ENCODE results near the gene REEP1.

REEP1 gene

DNA sequence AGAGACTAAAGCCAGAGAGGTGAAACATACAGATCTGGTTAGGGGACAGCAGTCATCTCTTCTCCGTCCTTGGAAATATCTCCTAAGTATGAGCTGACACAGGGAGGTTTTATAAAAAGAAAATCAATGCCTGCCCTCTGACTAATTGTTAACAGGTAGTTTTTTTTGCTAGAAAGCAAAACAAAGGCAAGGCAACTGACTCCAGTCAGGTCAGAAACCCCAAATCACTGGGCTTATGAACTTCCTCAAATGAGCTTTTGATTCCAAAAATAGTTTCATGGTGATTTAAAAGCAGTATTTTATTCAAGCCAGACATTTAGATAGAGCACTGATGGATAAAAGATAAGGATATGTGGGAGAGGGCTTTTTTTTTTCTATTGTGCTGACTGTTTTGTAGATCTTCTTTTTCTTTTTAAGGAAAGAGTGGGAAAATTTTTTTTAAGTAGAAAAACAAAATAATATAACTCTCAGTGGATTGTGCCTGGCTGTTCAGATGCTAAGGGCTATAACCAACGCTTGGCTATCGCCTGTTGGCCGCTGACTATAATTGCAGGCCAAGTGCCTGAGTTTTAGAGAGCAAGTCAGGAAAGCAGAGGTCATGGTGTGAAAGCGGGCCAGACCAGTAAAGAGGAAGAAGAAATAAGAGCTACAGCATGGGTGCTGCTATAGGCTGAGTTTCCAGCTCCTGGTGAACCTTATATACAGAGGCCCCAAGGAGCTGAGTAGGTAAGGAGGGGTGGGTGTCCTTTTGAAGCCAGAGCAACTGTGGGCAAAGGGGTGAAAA lies 93.3 kb downstream of the REEP1 start:
- TF ChIP-seq USF1 (IDR thresholded peaks at IDR 0.05) (no peak), REST (IDR thresholded peaks at IDR 0.05; ENCODE audit: low read depth) (no peak), CEBPB (IDR thresholded peaks at IDR 0.05) (no peak)
- TF ChIP-seq, protein P1, sequence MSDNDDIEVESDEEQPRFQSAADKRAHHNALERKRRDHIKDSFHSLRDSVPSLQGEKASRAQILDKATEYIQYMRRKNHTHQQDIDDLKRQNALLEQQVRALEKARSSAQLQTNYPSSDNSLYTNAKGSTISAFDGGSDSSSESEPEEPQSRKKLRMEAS (IDR thresholded peaks at IDR 0.05), result no peak

GRCh38 chr2:86243272-86243671 lies 94.2 kb downstream of the REEP1 start:
- TF ChIP-seq ZBTB7A (IDR thresholded peaks at IDR 0.05; ENCODE audit: low read depth), result no peak
- TF ChIP-seq, protein P1 (IDR thresholded peaks at IDR 0.05), result no peak
- no peak for TF ChIP-seq CEBPB (IDR thresholded peaks at IDR 0.05)
- no peak for TF ChIP-seq USF1 (IDR thresholded peaks at IDR 0.05)
- TF ChIP-seq RAD21 (IDR thresholded peaks at IDR 0.05; ENCODE audit: low read depth), result no peak
- no peak for TF ChIP-seq NFIC (IDR thresholded peaks at IDR 0.05)
- TF ChIP-seq TEAD4 (IDR thresholded peaks at IDR 0.05), result no peak
- TF ChIP-seq EP300 (IDR thresholded peaks at IDR 0.05; ENCODE audit: borderline replicate concordance), result no peak
- TF ChIP-seq EGR1 (IDR thresholded peaks at IDR 0.05), result no peak
- TF ChIP-seq REST (IDR thresholded peaks at IDR 0.05; ENCODE audit: low read depth), result no peak
- no peak for TF ChIP-seq TCF12 (IDR thresholded peaks at IDR 0.05; ENCODE audit: low read depth)
- no peak for TF ChIP-seq YY1 (IDR thresholded peaks at IDR 0.05; ENCODE audit: low read depth)
- TF ChIP-seq TAF1 (IDR thresholded peaks at IDR 0.05; ENCODE audit: low read depth), result no peak
- no peak for TF ChIP-seq FOXM1 (IDR thresholded peaks at IDR 0.05; ENCODE audit: borderline replicate concordance, low read depth)

DNA sequence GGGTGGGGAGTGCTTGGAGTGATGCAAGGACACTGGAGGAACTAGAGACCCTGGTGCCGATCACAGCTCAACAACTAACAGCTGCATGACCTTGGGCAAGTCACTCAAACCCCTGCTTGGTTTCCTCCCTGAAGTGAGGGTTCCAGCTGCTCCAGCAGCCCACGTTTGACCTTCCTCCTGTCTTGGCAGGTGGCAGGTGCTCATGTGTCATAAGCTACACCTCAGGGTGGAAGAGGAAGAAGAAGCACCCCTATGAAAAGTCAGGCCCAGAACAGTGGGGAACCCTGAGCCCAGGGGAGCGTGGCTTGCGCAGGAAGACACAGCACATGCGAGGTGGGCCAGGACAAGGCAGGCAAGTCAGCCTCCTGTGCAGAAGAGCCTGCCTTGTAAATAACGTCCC lies 95.8 kb downstream of the REEP1 start:
- TF ChIP-seq RAD21 (IDR thresholded peaks at IDR 0.05; ENCODE audit: low read depth) (no peak), CREB1 (IDR thresholded peaks at IDR 0.05; ENCODE audit: low read depth) (no peak), FOXM1 (IDR thresholded peaks at IDR 0.05; ENCODE audit: borderline replicate concordance, low read depth) (no peak), USF1 (IDR thresholded peaks at IDR 0.05) (no peak), REST (IDR thresholded peaks at IDR 0.05; ENCODE audit: low read depth) (no peak), TAF1 (IDR thresholded peaks at IDR 0.05; ENCODE audit: low read depth) (no peak), ZBTB7A (IDR thresholded peaks at IDR 0.05; ENCODE audit: low read depth) (no peak), CEBPB (IDR thresholded peaks at IDR 0.05) (no peak), EGR1 (IDR thresholded peaks at IDR 0.05) (no peak), TCF12 (IDR thresholded peaks at IDR 0.05; ENCODE audit: low read depth) (no peak), NFIC (IDR thresholded peaks at IDR 0.05) (no peak), EP300 (IDR thresholded peaks at IDR 0.05; ENCODE audit: borderline replicate concordance) (no peak), YY1 (IDR thresholded peaks at IDR 0.05; ENCODE audit: low read depth) (no peak), TEAD4 (IDR thresholded peaks at IDR 0.05) (no peak)
- TF ChIP-seq, protein P1 (IDR thresholded peaks at IDR 0.05), result no peak

- TF ChIP-seq EP300 (IDR thresholded peaks at IDR 0.05; ENCODE audit: borderline replicate concordance), result no peak
- TF ChIP-seq NFIC (IDR thresholded peaks at IDR 0.05), result no peak
- TF ChIP-seq FOXM1 (IDR thresholded peaks at IDR 0.05; ENCODE audit: borderline replicate concordance, low read depth), result no peak
- no peak for TF ChIP-seq RAD21 (IDR thresholded peaks at IDR 0.05; ENCODE audit: low read depth)
These were observed 97.2 kb downstream of the REEP1 start for GRCh38 chr2:86240251-86240650.
